MM.1S (cell line): ENCODE results near the gene IQCF5.

ENCODE experiments used
- CTCF ChIP-seq: fragments of 300-600 bp; sonication (generic); IDR thresholded peaks from 2 replicates; pipeline ENCODE4 v1.5.1; 2016; ENCODE audit warnings: antibody characterized with exemption, low read length, mixed read lengths
- EZH2 ChIP-seq: fragments of 300-600 bp; sonication (generic); optimal IDR thresholded peaks from 2 replicates; pipeline ENCODE3; 2017; ENCODE audit warnings: low read depth, mild to moderate bottlenecking, antibody characterized with exemption, low read length, mixed read lengths
- EZH2phosphoT487 ChIP-seq: fragments of 300-600 bp; sonication (generic); IDR thresholded peaks from 2 replicates; pipeline ENCODE4 v1.6.1; 2018; ENCODE audit warnings: antibody characterized with exemption, low read length

GRCh38 chr3:51828297-51828696 is 47.1 kb downstream of the IQCF5 start:
- TF ChIP-seq EZH2 (no peak), CTCF (no peak), EZH2phosphoT487 (no peak)
